Fibroblast of lung (primary cell): ENCODE measurements around the gene DYNLT4.

Experiments
- CTCF ChIP-seq, 2 donors: IDR thresholded peaks in 1 of 2; conservative IDR thresholded peaks in 1 of 2; 1 replicate in 1 of 2; 2 replicates in 1 of 2; pipeline ENCODE4 v1.5.1; 2011 to 2012; ENCODE audit warnings: low read length in 2 of 2, control low read depth in 1 of 2, inconsistent platforms in 1 of 2, low read depth in 1 of 2, mild to moderate bottlenecking in 1 of 2
- EZH2 ChIP-seq: IDR thresholded peaks from 2 replicates; pipeline ENCODE4 v1.5.1; 2012; ENCODE audit warnings: low read length, control low read depth, mild to moderate bottlenecking; ENCODE audit errors: missing control alignments

DNA sequence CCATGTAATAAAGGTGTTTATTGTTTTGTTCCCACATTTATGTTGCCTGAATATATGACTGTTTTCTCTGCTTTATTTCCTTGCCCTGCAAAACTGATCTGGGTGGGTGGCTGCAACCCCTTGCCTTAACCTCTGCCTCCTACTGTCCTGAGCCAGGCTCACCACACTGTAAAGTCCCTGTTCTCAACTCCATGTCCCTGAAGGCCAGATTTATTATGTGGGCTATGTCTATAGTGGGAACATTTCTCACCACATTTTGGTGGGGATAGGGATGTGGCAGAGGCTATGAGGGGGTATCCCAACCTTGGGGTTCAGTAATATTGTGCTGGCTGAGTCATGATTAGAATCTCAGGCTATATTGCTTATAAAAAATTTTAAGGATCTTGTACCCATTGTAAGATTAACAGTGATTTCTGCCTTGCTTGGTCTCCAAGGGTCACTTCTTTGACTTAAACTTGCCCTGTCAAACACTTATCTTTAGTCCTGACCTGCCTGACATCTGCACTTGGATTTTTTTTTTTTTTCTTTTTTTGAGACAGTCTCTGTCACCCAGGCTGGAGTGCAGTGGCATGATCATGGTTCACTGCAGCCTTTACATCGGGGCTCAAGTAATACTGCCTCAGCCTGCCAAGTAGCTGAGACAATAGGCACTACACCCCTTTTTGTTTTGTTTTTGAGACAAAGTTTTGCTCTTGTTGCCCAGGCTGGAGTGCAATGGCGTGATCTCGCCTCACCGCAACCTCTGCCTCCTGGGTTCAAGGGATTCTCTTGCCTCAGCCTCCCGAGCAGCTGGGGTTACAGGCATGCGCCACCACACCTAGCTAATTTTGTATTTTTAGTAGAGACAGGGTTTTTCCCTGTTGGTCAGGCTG is 28.2 kb downstream of the DYNLT4 start:
- TF ChIP-seq CTCF (conservative IDR thresholded peaks at IDR 0.05 in 1 of 2, IDR thresholded peaks at IDR 0.05 in 1 of 2; ENCODE audit: low read depth in 1 of 2, low read length in 2 of 2): no peak
- TF ChIP-seq EZH2: no peak
